K562 (cell line): ENCODE results near the gene ITPRIPL2. TPM values are rescaled to one million over a fixed set of nuclear protein-coding genes. Genes with fewer than 3 reads are reported as not detected.

ENCODE experiments used
- CHD1 ChIP-seq: fragments of 200-600 bp; sonication (generic); IDR thresholded peaks from one replicate; pipeline ENCODE4 v1.6.1; 2012; ENCODE audit warnings: mild to moderate bottlenecking, moderate library complexity, low read length, inconsistent platforms
- HDAC3 ChIP-seq: fragments of 450-650 bp; IDR thresholded peaks from 2 replicates; pipeline ENCODE4 v1.6.1; 2018; ENCODE audit warnings: borderline replicate concordance, mild to moderate bottlenecking, moderate library complexity; ENCODE audit not compliant: partially characterized antibody
- IFI16 ChIP-seq: fragments of 250-450 bp; sonication (Bioruptor Pico); IDR thresholded peaks from 2 replicates; pipeline ENCODE4 v2.1.2; 2022; ENCODE audit warnings: mild to moderate bottlenecking, inconsistent platforms
- KLF13 ChIP-seq: fragments of 450-650 bp; IDR thresholded peaks from 2 replicates; pipeline ENCODE4 v1.6.1; 2016; ENCODE audit warnings: missing genetic modification characterization, low read depth, mild to moderate bottlenecking, missing compliant biosample characterization, moderate library complexity, borderline replicate concordance
- MCM3 ChIP-seq: fragments of 450-650 bp; IDR thresholded peaks from 2 replicates; pipeline ENCODE4 v1.6.1; 2016
- MXI1 ChIP-seq: IDR thresholded peaks from 2 replicates; pipeline ENCODE4 v1.6.1; 2011; ENCODE audit warnings: low read depth, mild to moderate bottlenecking, improper control_type of control experiment, low read length
- POLR3A ChIP-seq: IDR thresholded peaks from 2 replicates; pipeline ENCODE4 v1.6.1; 2011; ENCODE audit warnings: borderline replicate concordance, mild to moderate bottlenecking, moderate library complexity; ENCODE audit not compliant: insufficient read length, insufficient read depth; ENCODE audit errors: extremely low read depth
- SIN3B ChIP-seq: fragments of 450-650 bp; IDR thresholded peaks from 2 replicates; pipeline ENCODE4 v1.6.1; 2017; ENCODE audit warnings: low read depth, mild to moderate bottlenecking, moderate library complexity
- SNIP1 ChIP-seq: fragments of 450-650 bp; IDR thresholded peaks from 2 replicates; pipeline ENCODE4 v1.7.1; 2017; ENCODE audit warnings: low read depth, mild to moderate bottlenecking
- SNRNP70 ChIP-seq: fragments of 200-400 bp; formaldehyde crosslinking; optimal IDR thresholded peaks from 2 replicates; pipeline ENCODE3; 2017; ENCODE audit warnings: low read depth, low read length
- TBL1XR1 ChIP-seq, 2 experiments: IDR thresholded peaks; 2 replicates each; pipeline ENCODE4 v1.6.1; 2012; ENCODE audit warnings: improper control_type of control experiment in 2 of 2, low read length in 2 of 2, mild to moderate bottlenecking in 1 of 2
- XRCC4 ChIP-seq: IDR thresholded peaks from one replicate; pipeline ENCODE4 v1.6.1; 2011; ENCODE audit not compliant: insufficient read depth, insufficient read length; ENCODE audit errors: extremely low read depth
- ZBTB8A ChIP-seq: fragments of 450-650 bp; IDR thresholded peaks from 2 replicates; pipeline ENCODE4 v1.6.1; 2018; ENCODE audit warnings: mild to moderate bottlenecking, moderate library complexity; ENCODE audit not compliant: partially characterized antibody
- ZNF766 ChIP-seq: fragments of 200-800 bp; sonication (Bioruptor generic); conservative IDR thresholded peaks from 2 replicates; pipeline ENCODE4 v1.6.1; 2016; ENCODE audit warnings: missing genetic modification characterization, missing compliant biosample characterization
- ZNF778 ChIP-seq: fragments of 450-650 bp; formaldehyde crosslinking; IDR thresholded peaks from 2 replicates; pipeline ENCODE4 v1.4.0; 2020; ENCODE audit warnings: mild to moderate bottlenecking, moderate library complexity
- polyA plus RNA-seq, 8 experiments: library from polyadenylated mRNA; depleted of rRNA in 4 of 8; stranded (reverse) in 5 of 8; unstranded in 3 of 8; fragments of >200 nt; fragmentation: Nextera tagmentation in 2 of 8; fragmentation: Illumina TruSeq in 1 of 8; extraction: Ambion mirVana in 2 of 8; extraction: Trizol in 1 of 8; gene quantifications; 2 replicates each; pipeline versions ENCODE4 v1.2.1 to v1.2.3, GENCODE V29; 2011 to 2014; ENCODE audit warnings: inconsistent platforms in 1 of 8, missing spikeins in 1 of 8
- total RNA-seq, 7 experiments: library from RNA; depleted of rRNA in 6 of 7; stranded (reverse); fragments of >200 nt in 6 of 7; fragmentation: Illumina TruSeq in 2 of 7; extraction: Trizol in 2 of 7; gene quantifications; 2 replicates each; pipeline versions ENCODE4 v1.2.1 to v1.2.3, GENCODE V29; 2011 to 2021; ENCODE audit warnings: low replicate concordance in 1 of 7
- TF ChIP-seq, protein P1 (sequence below): sonication (generic); formaldehyde crosslinking; IDR thresholded peaks from 2 replicates; pipeline ENCODE4 v1.8.1; 2023; ENCODE audit warnings: mild to moderate bottlenecking, missing genetic modification reagents
- TF ChIP-seq, protein P2 (sequence below): sonication (generic); formaldehyde crosslinking; IDR thresholded peaks from 2 replicates; pipeline ENCODE4 v1.8.0; 2023; ENCODE audit warnings: mild to moderate bottlenecking, missing genetic modification reagents
- TF ChIP-seq, protein P3 (sequence below), 2 experiments: IDR thresholded peaks in 1 of 2; conservative IDR thresholded peaks in 1 of 2; 2 replicates each; pipeline ENCODE4 v1.6.1; 2016; ENCODE audit warnings: low read depth in 2 of 2, mild to moderate bottlenecking in 1 of 2, missing compliant biosample characterization in 1 of 2, missing genetic modification characterization in 1 of 2, moderate library complexity in 1 of 2

ITPRIPL2 gene
- total and polyA plus RNA-seq, 9 of the 15 experiments (the other 6 are each of a cell fraction or from before 2014, with no cell fraction given) = 0.04 to 2.2 (median 0.58) TPM

DNA sequence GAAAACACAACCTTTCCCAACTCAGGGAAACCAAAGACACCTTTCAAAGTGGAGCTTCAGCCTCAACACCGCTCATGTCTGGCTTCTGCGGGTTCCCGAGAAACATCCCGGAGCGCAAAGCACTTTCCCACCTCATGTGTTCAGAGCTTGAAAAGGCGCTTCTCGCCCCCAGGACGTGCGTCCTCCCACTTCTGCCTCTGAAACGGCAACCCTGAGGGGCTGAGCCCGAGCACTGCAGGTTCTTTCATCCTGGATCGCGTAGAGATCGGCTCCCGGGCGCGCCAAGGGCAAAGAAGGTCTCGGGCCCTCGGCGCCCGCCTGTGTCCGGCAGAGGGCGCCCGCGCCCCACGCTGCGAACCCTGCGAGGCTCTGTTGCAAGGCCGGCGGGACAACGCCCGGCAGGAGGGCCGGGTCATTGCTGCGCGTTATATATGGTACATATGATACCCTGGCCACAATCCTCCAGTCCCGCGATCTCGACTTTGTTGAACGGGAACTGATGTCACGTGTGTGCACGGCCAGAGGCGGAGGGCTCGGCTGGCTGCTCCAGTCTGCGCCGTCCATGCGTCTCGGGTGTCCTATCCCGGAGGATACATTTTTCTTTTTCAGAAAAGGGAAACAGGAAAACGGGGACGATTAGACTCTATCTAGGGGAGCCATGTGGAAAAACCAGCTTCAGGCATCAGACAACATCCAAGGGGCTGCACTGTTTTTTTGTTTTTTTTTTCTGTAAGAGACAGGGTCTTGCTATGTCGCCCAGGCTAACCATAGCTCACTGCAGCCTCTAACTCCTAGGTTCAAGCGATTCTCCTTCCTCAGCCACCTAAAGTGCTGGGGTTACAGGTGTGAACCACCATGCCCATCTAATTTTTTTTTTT, 27.2 kb upstream of the ITPRIPL2 start (continued):
- TF ChIP-seq SNRNP70 = no peak
- TF ChIP-seq MXI1 = no peak
- TF ChIP-seq KLF13 (tag) = no peak
- TF ChIP-seq IFI16 (CRISPR knock-in tag) = no peak
- no peak for TF ChIP-seq TBL1XR1 (IDR thresholded peaks at IDR 0.05; ENCODE audit: low read length in 2 of 2)
- TF ChIP-seq SNIP1 = no peak
- TF ChIP-seq CHD1 = no peak
- 0 out of 2 replicates have a peak, but pooled peaks have one; percentile 36 for TF ChIP-seq SIN3B
- TF ChIP-seq POLR3A = no peak
- TF ChIP-seq ZNF778 = no peak
- TF ChIP-seq ZNF766 (CRISPR knock-in tag) = no peak
- no peak for TF ChIP-seq HDAC3
- TF ChIP-seq, protein P1, sequence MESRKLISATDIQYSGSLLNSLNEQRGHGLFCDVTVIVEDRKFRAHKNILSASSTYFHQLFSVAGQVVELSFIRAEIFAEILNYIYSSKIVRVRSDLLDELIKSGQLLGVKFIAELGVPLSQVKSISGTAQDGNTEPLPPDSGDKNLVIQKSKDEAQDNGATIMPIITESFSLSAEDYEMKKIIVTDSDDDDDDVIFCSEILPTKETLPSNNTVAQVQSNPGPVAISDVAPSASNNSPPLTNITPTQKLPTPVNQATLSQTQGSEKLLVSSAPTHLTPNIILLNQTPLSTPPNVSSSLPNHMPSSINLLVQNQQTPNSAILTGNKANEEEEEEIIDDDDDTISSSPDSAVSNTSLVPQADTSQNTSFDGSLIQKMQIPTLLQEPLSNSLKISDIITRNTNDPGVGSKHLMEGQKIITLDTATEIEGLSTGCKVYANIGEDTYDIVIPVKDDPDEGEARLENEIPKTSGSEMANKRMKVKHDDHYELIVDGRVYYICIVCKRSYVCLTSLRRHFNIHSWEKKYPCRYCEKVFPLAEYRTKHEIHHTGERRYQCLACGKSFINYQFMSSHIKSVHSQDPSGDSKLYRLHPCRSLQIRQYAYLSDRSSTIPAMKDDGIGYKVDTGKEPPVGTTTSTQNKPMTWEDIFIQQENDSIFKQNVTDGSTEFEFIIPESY (CRISPR knock-in tag) = no peak
- TF ChIP-seq XRCC4 = no peak
- TF ChIP-seq, protein P2, sequence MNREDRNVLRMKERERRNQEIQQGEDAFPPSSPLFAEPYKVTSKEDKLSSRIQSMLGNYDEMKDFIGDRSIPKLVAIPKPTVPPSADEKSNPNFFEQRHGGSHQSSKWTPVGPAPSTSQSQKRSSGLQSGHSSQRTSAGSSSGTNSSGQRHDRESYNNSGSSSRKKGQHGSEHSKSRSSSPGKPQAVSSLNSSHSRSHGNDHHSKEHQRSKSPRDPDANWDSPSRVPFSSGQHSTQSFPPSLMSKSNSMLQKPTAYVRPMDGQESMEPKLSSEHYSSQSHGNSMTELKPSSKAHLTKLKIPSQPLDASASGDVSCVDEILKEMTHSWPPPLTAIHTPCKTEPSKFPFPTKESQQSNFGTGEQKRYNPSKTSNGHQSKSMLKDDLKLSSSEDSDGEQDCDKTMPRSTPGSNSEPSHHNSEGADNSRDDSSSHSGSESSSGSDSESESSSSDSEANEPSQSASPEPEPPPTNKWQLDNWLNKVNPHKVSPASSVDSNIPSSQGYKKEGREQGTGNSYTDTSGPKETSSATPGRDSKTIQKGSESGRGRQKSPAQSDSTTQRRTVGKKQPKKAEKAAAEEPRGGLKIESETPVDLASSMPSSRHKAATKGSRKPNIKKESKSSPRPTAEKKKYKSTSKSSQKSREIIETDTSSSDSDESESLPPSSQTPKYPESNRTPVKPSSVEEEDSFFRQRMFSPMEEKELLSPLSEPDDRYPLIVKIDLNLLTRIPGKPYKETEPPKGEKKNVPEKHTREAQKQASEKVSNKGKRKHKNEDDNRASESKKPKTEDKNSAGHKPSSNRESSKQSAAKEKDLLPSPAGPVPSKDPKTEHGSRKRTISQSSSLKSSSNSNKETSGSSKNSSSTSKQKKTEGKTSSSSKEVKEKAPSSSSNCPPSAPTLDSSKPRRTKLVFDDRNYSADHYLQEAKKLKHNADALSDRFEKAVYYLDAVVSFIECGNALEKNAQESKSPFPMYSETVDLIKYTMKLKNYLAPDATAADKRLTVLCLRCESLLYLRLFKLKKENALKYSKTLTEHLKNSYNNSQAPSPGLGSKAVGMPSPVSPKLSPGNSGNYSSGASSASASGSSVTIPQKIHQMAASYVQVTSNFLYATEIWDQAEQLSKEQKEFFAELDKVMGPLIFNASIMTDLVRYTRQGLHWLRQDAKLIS = peak; percentile 65; the same call in 1 of the 2 replicates
- no peak for TF ChIP-seq ZBTB8A
- TF ChIP-seq MCM3 = no peak
- TF ChIP-seq, protein P3, sequence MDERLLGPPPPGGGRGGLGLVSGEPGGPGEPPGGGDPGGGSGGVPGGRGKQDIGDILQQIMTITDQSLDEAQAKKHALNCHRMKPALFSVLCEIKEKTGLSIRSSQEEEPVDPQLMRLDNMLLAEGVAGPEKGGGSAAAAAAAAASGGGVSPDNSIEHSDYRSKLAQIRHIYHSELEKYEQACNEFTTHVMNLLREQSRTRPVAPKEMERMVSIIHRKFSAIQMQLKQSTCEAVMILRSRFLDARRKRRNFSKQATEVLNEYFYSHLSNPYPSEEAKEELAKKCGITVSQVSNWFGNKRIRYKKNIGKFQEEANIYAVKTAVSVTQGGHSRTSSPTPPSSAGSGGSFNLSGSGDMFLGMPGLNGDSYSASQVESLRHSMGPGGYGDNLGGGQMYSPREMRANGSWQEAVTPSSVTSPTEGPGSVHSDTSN (CRISPR knock-in tag; IDR thresholded peaks at IDR 0.05; ENCODE audit: low read depth) = no peak
- TF ChIP-seq, protein P3 (tag; conservative IDR thresholded peaks at IDR 0.05; ENCODE audit: low read depth) = no peak
